Measurements from ENCODE around the gene NEB. TPM values are rescaled to one million over a fixed set of nuclear protein-coding genes. Genes with fewer than 3 reads are reported as not detected.

NEB gene
- polyA plus RNA-seq, 1 donor from 2014 or later = 0.38 TPM

- Histone ChIP-seq H3K79me2 (replicated peaks; ENCODE audit: insufficient read depth, low read length) (no peaks in the 10 kb centered on the region), H3K9ac (ENCODE audit: low read length) (no peak overlapping the region), H3K27me3 (ENCODE audit: insufficient read depth, low read depth, low read length) (no peaks in the 10 kb centered on the region), H3K27ac (ENCODE audit: low read length) (no peak overlapping the region), H3F3A (ENCODE audit: insufficient read depth, low read length, poor library complexity, severe bottlenecking) (no peaks in the 10 kb centered on the region), H3K36me3 (ENCODE audit: insufficient read depth, low read length) (no peaks in the 10 kb centered on the region), H2AFZ (ENCODE audit: low read depth, low read length) (no peak overlapping the region), H3K9me3 (ENCODE audit: low read length) (no peaks in the 10 kb centered on the region), H3K4me3 (ENCODE audit: low read length) (no peak overlapping the region), H4K20me1 (ENCODE audit: insufficient read depth) (no peaks in the 10 kb centered on the region), H3K4me2 (ENCODE audit: low read length) (no peak overlapping the region), H3K9me2 (ENCODE audit: insufficient read depth, low read length) (no peaks in the 10 kb centered on the region)
- TF ChIP-seq RAD21 (conservative IDR thresholded peaks at IDR 0.05) = no peak
- TF ChIP-seq EP300 (conservative IDR thresholded peaks at IDR 0.05; ENCODE audit: poor library complexity, severe bottlenecking) = no peak
- TF ChIP-seq SMC3 (conservative IDR thresholded peaks at IDR 0.05; ENCODE audit: poor library complexity) = no peak
- no peak for TF ChIP-seq POLR2AphosphoS5 (IDR thresholded peaks at IDR 0.05)
- no peak for TF ChIP-seq MXI1 (conservative IDR thresholded peaks at IDR 0.05; ENCODE audit: poor library complexity, severe bottlenecking)
- TF ChIP-seq TAF1 (IDR thresholded peaks at IDR 0.05; ENCODE audit: low read depth) = no peak
- TF ChIP-seq CTCF (IDR thresholded peaks at IDR 0.05; ENCODE audit: poor library complexity, severe bottlenecking) = no peak
- no peak for TF ChIP-seq EZH2 (IDR thresholded peaks at IDR 0.05; ENCODE audit: borderline replicate concordance, insufficient read depth, low read length, poor library complexity, severe bottlenecking)
- TF ChIP-seq REST (IDR thresholded peaks at IDR 0.05; ENCODE audit: borderline replicate concordance) = no peak
Measured at GRCh38 chr2:151575338-151575737, 158.9 kb downstream of the NEB start.

- Histone ChIP-seq H3K9me2 (ENCODE audit: insufficient read depth, low read length) (no peaks in the 10 kb centered on the region), H3F3A (ENCODE audit: insufficient read depth, low read length, poor library complexity, severe bottlenecking) (no peaks in the 10 kb centered on the region), H2AFZ (ENCODE audit: low read depth, low read length) (no peak overlapping the region), H3K9ac (ENCODE audit: low read length) (no peak overlapping the region), H3K36me3 (ENCODE audit: insufficient read depth, low read length) (no peaks in the 10 kb centered on the region), H3K4me3 (ENCODE audit: low read length) (no peak overlapping the region), H3K9me3 (ENCODE audit: low read length) (no peaks in the 10 kb centered on the region), H3K27me3 (ENCODE audit: insufficient read depth, low read depth, low read length) (no peaks in the 10 kb centered on the region), H3K27ac (ENCODE audit: low read length) (no peak overlapping the region), H3K4me2 (ENCODE audit: low read length) (no peak overlapping the region), H3K79me2 (replicated peaks; ENCODE audit: insufficient read depth, low read length) (no peaks in the 10 kb centered on the region), H4K20me1 (ENCODE audit: insufficient read depth) (no peaks in the 10 kb centered on the region)
- no peak for TF ChIP-seq REST (IDR thresholded peaks at IDR 0.05; ENCODE audit: borderline replicate concordance)
- no peak for TF ChIP-seq EZH2 (IDR thresholded peaks at IDR 0.05; ENCODE audit: borderline replicate concordance, insufficient read depth, low read length, poor library complexity, severe bottlenecking)
- TF ChIP-seq POLR2AphosphoS5 (IDR thresholded peaks at IDR 0.05) = no peak
- no peak for TF ChIP-seq TAF1 (IDR thresholded peaks at IDR 0.05; ENCODE audit: low read depth)
- no peak for TF ChIP-seq SMC3 (conservative IDR thresholded peaks at IDR 0.05; ENCODE audit: poor library complexity)
- no peak for TF ChIP-seq MXI1 (conservative IDR thresholded peaks at IDR 0.05; ENCODE audit: poor library complexity, severe bottlenecking)
- no peak for TF ChIP-seq EP300 (conservative IDR thresholded peaks at IDR 0.05; ENCODE audit: poor library complexity, severe bottlenecking)
- no peak for TF ChIP-seq RAD21 (conservative IDR thresholded peaks at IDR 0.05)
- no peak for TF ChIP-seq CTCF (IDR thresholded peaks at IDR 0.05; ENCODE audit: poor library complexity, severe bottlenecking)
Measured at GRCh38 chr2:151570191-151570590, 164.1 kb downstream of the NEB start.
